AG04449 (cell line): Measurements from ENCODE around the gene ALK.

ENCODE experiments used
- CTCF ChIA-PET: fragments of 350-600 bp; formaldehyde crosslinking; extraction: SDS; loops from one replicate; lab custom pipeline; 2021; ENCODE audit warnings: antibody characterized with exemption; lab: Yijun Ruan, JAX
- POLR2A ChIA-PET: fragments of 400-600, 350-600 bp; formaldehyde crosslinking; extraction: SDS; loops from one replicate; lab custom pipeline; 2020; ENCODE audit warnings: antibody characterized with exemption, inconsistent platforms; lab: Yijun Ruan, JAX
- DNase-seq: peaks from one replicate; pipeline ENCODE4 v3.0.0-alpha.2; 2010; ENCODE audit warnings: low read depth, low spot score
- H3K4me3 ChIP-seq: 2 replicates; pipeline ENCODE4 v1.5.1; 2011; ENCODE audit warnings: low read depth, mild to moderate bottlenecking, control low read depth, low read length
- TF ChIP-seq, protein P1 (sequence below): IDR thresholded peaks from one replicate; pipeline ENCODE4 v1.5.1; 2011; ENCODE audit warnings: mild to moderate bottlenecking, moderate library complexity, low read length, control low read depth, inconsistent platforms; ENCODE audit not compliant: insufficient read depth; ENCODE audit errors: missing control alignments

Gene ALK

GRCh38 chr2:29388071-29388470, 533.3 kb downstream of the ALK start:
- CTCF ChIA-PET = no interaction called here
- POLR2A ChIA-PET = no interaction called here
- no peak overlapping the region for H3K4me3 ChIP-seq
- no peak for DNase-seq
- TF ChIP-seq, protein P1, sequence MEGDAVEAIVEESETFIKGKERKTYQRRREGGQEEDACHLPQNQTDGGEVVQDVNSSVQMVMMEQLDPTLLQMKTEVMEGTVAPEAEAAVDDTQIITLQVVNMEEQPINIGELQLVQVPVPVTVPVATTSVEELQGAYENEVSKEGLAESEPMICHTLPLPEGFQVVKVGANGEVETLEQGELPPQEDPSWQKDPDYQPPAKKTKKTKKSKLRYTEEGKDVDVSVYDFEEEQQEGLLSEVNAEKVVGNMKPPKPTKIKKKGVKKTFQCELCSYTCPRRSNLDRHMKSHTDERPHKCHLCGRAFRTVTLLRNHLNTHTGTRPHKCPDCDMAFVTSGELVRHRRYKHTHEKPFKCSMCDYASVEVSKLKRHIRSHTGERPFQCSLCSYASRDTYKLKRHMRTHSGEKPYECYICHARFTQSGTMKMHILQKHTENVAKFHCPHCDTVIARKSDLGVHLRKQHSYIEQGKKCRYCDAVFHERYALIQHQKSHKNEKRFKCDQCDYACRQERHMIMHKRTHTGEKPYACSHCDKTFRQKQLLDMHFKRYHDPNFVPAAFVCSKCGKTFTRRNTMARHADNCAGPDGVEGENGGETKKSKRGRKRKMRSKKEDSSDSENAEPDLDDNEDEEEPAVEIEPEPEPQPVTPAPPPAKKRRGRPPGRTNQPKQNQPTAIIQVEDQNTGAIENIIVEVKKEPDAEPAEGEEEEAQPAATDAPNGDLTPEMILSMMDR = no peak

- H3K4me3 ChIP-seq = no peak overlapping the region
- DNase-seq = no peak
- POLR2A ChIA-PET = no interaction called here
- CTCF ChIA-PET = no interaction called here
- TF ChIP-seq, protein P1 = no peak
Measured at GRCh38 chr2:29382486-29382885, 538.9 kb downstream of the ALK start.

GRCh38 chr2:29377788-29378187, 543.6 kb downstream of the ALK start:
- TF ChIP-seq, protein P1 = no peak
- CTCF ChIA-PET = no interaction called here
- POLR2A ChIA-PET = interaction anchor here (0.6 kb wide), 1 partner anchor 42 kb away, joined by 4 read pairs; no protein-coding TSS in a partner anchor

DNA sequence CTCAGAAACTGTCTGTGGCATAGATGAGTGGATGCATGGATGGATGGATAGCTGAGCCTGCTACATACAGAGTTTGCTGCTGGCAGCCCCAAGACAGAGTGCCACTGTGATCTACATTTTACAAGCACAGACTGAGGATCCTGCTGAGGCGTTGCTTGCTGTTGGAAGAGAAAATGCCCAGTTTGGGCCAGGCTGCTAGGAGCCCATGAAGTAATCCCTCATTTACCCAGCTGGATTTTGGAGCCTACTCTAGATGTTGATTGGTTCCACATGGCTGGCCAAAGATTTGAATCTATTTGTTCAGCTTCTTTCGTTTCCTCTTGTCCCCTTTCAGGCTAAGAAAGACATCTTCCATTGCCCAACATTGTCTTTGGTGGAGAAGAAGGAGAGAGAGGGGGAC, 544.8 kb downstream of the ALK start:
- H3K4me3 ChIP-seq = no peak overlapping the region
- ChIA-PET CTCF (no interaction called here), POLR2A (no interaction called here)
- TF ChIP-seq, protein P1 = no peak
- no peak for DNase-seq

More at GRCh38 chr2:29377788-29378187, 543.6 kb downstream of the ALK start:
- no peak overlapping the region for H3K4me3 ChIP-seq
- no peak for DNase-seq

- CTCF ChIA-PET = no interaction called here
- no peak overlapping the region for H3K4me3 ChIP-seq
- DNase-seq = no peak
- POLR2A ChIA-PET = no interaction called here
- TF ChIP-seq, protein P1 = no peak
Measured at GRCh38 chr2:29375843-29376242, 545.5 kb downstream of the ALK start.

GRCh38 chr2:29374823-29375222, 546.6 kb downstream of the ALK start:
- no peak overlapping the region for H3K4me3 ChIP-seq
- CTCF ChIA-PET = no interaction called here
- TF ChIP-seq, protein P1 = no peak
- POLR2A ChIA-PET = no interaction called here
- DNase-seq = no peak
